SK-N-SH treated with all-trans-retinoic acid at 6 μM for 48 hours (cell line): ENCODE measurements around the gene DNAH9.

Source experiments
- CSRNP3 ChIP-seq: fragments of 250-450 bp; sonication (Bioruptor Pico); IDR thresholded peaks from 2 replicates; pipeline ENCODE4 v1.5.1; 2021; ENCODE audit warnings: mild to moderate bottlenecking, moderate library complexity
- PATZ1 ChIP-seq: fragments of 250-450 bp; sonication (Bioruptor Pico); IDR thresholded peaks from 2 replicates; pipeline ENCODE4 v1.8.0; 2020; ENCODE audit warnings: mild to moderate bottlenecking, moderate library complexity, borderline replicate concordance
- TOX ChIP-seq: fragments of 250-450 bp; sonication (Bioruptor Pico); IDR thresholded peaks from 2 replicates; pipeline ENCODE4 v1.8.0; 2021; ENCODE audit warnings: mild to moderate bottlenecking, moderate library complexity, borderline replicate concordance
- ZFP30 ChIP-seq: fragments of 450-650 bp; formaldehyde crosslinking; IDR thresholded peaks from 2 replicates; pipeline ENCODE4 v1.5.0; 2022; ENCODE audit warnings: mild to moderate bottlenecking, moderate library complexity
- ZNF565 ChIP-seq: fragments of 450-650 bp; formaldehyde crosslinking; conservative IDR thresholded peaks from 2 replicates; pipeline ENCODE4 v1.5.0; 2020; ENCODE audit warnings: low read depth, mild to moderate bottlenecking, moderate library complexity
- ZNF70 ChIP-seq: fragments of 450-650 bp; formaldehyde crosslinking; IDR thresholded peaks from 2 replicates; pipeline ENCODE4 v1.5.0; 2020; ENCODE audit warnings: mild to moderate bottlenecking, moderate library complexity

GRCh38 chr17:11608396-11608795 is 10.1 kb downstream of the DNAH9 start:
- no peak for TF ChIP-seq PATZ1 (CRISPR knock-in tag)
- TF ChIP-seq TOX (CRISPR knock-in tag), result no peak
- TF ChIP-seq ZNF70 (CRISPR knock-in tag), result no peak
- no peak for TF ChIP-seq ZFP30
- TF ChIP-seq CSRNP3 (CRISPR knock-in tag), result no peak
- no peak for TF ChIP-seq ZNF565 (CRISPR knock-in tag)
